GM10266 (cell line): Measurements from ENCODE around the gene FEZ2.

Experiments used
- DNase-seq: peaks from one replicate; pipeline ENCODE4 v3.0.0; 2012; ENCODE audit errors: extremely low spot score
- TF ChIP-seq, protein P1 (sequence below): IDR thresholded peaks from 2 replicates; pipeline ENCODE4 v1.5.1; 2012; ENCODE audit warnings: mild to moderate bottlenecking, low read depth; ENCODE audit not compliant: control insufficient read depth, insufficient read depth; ENCODE audit errors: missing control alignments

The FEZ2 gene

DNA sequence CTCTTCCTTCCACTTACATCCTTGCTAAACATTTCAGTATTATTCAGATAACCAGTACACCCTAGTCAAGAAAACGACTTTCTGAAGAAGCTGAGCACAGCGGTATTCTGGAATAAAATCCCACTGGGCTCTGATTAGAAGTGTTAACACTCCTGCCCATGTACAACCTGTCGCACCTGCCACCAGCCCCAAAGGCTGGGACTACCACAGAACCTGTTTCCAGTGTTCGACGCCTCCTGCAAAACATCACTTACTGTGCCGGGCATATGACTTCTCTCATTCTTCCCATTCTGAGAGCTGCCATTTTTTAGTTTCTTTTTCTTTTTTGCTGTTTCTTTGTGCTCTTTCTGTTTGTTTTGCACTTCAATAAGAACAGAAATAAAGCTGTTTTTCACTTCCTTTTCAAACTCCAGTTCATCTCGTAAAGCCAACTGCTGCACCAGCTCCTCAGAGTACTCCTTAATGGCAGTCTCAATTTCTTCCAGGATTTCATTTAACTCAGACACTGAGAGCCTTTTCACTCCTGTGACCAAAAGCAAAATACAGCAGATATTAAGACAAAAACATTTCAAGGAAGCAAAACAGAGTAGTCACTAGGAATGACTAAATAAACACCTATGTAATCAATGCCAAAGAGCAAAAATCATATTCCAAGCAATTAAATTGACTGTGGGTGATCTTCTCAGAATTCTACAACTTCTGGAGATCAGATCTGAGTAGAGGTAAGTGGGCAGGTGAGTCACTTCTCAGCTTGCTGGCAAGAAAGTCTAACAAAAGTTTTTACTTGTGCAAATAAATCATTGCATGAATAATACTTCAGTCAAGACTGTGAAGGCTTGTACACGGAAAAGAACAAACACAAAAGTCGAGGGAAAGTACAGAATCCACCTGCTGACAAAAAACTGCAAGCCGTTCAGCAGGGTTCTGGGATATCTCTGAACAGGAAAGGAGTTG lies 19.3 kb downstream of the FEZ2 start:
- TF ChIP-seq, protein P1, sequence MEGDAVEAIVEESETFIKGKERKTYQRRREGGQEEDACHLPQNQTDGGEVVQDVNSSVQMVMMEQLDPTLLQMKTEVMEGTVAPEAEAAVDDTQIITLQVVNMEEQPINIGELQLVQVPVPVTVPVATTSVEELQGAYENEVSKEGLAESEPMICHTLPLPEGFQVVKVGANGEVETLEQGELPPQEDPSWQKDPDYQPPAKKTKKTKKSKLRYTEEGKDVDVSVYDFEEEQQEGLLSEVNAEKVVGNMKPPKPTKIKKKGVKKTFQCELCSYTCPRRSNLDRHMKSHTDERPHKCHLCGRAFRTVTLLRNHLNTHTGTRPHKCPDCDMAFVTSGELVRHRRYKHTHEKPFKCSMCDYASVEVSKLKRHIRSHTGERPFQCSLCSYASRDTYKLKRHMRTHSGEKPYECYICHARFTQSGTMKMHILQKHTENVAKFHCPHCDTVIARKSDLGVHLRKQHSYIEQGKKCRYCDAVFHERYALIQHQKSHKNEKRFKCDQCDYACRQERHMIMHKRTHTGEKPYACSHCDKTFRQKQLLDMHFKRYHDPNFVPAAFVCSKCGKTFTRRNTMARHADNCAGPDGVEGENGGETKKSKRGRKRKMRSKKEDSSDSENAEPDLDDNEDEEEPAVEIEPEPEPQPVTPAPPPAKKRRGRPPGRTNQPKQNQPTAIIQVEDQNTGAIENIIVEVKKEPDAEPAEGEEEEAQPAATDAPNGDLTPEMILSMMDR = no peak
- DNase-seq = no peak

DNA sequence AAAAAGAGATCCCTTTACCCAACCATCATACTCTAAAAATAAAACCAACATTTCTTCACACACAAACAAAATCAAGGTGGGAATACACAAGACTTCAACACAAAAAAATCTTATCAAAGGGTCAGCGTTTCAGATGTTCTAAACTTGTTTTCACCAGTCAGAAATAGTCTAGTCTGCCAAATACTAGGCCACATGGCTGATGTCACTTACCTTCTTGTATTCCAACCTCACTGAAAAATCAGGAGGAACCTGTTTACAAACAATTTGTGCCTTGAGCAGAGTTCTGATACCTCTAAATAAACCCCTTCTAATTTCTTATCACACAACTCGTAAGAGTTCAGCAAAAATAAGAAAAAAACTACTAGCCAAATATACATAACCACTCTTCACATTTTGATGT lies 20.1 kb downstream of the FEZ2 start:
- TF ChIP-seq, protein P1 = no peak
- no peak for DNase-seq

DNA sequence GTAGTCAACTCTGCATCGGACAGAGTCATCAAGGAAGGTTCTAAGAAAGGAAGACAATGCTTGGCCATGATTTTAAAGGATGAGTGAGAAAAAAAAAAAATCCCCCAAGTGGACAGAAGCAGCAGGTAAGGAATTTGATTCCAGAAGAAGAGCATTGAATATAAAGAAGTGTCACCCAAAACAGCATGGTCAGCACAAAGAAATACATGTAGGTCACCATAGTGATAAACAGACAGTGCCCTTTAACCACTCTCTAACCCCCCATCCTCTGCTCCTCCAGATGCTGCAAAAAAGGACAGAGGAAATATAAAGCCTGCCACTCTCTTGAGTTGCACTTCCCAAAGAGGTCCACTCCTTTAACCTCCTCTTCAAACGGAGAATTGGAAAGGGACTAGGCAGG lies 23.4 kb downstream of the FEZ2 start:
- DNase-seq = no peak
- TF ChIP-seq, protein P1 = no peak

DNA sequence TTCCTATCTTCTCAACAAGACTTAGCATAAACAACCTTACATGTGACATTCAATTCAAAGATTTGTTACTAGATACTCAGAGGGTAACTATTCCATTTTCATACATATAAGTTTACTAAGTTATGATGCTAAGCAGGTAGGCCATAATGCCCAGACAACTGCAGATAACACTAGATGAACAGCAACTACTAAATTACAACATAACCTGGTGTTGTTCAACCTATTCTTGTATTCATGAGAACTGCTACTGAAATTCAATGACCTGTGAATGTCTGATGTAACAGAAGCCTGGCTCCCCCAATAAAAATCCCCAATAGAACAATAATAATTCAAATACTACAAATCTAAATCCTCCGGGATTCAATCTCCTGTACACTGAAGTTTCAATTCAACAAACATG lies 24.8 kb downstream of the FEZ2 start:
- TF ChIP-seq, protein P1 = no peak
- no peak for DNase-seq

DNA sequence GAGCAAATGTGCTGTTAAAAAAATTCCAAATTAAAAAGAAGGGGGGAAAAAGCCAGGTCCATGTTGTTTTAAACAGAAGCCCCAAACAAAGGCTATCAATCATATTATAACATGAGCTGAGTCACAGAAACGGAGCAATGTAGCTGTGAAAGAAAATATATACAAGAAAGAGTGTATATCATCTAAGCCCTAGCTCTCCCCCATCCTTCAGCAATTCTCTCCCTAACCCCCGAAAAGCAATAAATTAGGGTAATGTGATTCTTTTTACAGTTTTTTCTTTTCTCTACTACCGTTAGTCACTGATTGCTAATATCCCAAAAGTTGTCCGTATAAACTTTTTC lies 25.3 kb downstream of the FEZ2 start:
- TF ChIP-seq, protein P1 = no peak
- DNase-seq = no peak

DNA sequence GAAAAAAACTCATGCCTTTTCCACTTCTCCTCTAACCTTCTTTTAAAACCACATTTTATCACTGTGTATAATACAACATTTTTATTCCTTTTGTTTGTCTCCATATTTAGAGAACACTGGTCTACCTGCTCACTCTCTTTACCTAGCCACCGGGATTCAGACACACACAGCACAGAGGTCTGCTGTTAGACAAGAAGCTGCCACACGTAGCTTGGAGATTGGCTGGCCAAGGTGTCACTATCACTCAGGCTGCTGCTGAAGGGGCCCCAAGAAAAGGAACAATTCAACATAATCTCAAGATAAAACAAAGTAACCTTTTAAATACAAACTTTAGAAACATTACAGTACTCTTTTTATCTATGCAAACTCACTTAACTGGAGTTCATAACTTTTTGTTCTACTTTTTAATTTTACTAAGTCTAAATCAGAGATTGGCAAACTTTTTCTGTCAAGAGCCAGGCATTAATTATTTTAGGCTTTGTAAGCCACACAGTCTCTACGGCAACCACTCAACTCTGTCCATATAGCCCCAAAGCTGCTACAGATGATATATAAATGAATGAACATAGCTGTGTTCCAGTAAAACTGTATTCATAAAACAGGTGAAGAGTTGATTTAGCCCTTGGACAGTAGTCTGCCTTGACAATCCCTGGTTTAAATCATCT lies 25.8 kb downstream of the FEZ2 start:
- TF ChIP-seq, protein P1 = no peak
- no peak for DNase-seq

DNA sequence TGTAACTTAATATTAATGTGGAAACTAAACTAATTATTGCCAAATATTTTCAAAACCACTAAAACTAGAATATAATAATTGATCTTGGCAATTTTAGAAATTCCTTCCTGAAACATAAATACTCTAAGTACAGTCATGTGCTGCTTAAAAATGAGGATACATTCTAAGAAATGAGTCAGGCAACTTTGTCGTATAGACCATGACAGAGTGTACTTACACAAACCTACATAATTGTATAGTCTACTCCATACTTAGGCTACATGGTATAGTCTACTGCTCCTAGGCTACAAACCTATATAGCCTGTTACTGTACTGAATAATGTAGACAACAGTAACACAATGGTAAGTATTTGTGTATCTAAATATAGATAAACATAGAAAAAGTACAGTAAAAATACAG lies 27.6 kb downstream of the FEZ2 start:
- no peak for DNase-seq
- TF ChIP-seq, protein P1 = no peak
